HG02588 (cell line): Measurements from ENCODE around the gene SERP2.

ENCODE experiments used
- ATAC-seq: cut with Tn5 transposase; IDR thresholded peaks from one replicate; pipeline ENCODE4 v1.9.1; 2021; ENCODE audit warnings: mild to moderate bottlenecking, moderate library complexity; ENCODE audit not compliant: unreplicated experiment

Gene SERP2

DNA sequence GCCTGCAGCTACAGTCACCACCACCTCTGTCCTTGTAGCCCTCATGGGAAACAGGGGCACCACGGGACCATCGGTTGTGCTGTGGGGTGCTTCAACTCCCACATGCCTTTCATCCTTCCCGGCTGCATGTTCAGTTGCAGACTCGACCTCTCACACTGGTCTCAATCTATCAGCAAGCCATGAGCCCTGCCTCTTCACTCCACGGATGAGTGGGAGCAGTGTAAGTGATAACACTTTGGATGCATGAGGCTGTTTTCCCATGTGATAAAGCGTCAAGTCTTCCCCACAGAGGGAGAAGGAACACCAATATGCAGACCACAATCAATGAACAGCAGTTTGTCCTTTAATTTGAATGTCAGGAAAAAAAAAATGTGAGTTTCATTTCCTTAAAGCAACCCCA lies 12.2 kb downstream of the SERP2 start:
- no peak for ATAC-seq

DNA sequence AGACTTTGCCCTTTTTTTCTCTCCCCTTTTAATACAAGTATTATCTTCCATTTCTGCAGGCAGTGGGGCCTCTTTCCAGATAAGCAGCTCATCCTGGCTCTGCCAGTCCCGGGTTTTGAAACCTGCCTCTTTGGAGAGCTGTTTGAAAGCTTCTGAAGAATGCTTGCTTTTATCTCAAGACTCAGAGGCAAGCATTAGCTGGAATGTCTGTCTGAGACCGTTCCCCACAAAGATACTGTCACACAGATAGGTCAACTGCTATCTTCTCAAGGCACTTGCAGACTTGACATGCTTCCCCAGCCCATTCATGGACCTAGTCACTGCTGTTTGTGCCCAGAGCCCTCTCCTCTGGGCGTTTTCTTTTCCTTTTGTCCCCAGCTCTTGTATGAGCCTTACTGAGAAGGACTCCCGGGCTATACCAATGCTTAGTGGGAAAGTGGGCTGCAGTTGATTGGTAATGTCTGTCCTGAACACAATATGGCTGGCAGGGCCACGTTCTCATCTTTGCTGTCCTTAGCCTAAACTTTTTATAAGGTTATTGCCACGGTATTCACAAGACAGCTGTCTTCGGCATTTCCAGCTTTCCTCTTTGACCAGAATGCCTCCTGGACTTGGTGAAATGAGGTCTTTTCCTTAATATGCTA lies 13.4 kb downstream of the SERP2 start:
- ATAC-seq: no peak

DNA sequence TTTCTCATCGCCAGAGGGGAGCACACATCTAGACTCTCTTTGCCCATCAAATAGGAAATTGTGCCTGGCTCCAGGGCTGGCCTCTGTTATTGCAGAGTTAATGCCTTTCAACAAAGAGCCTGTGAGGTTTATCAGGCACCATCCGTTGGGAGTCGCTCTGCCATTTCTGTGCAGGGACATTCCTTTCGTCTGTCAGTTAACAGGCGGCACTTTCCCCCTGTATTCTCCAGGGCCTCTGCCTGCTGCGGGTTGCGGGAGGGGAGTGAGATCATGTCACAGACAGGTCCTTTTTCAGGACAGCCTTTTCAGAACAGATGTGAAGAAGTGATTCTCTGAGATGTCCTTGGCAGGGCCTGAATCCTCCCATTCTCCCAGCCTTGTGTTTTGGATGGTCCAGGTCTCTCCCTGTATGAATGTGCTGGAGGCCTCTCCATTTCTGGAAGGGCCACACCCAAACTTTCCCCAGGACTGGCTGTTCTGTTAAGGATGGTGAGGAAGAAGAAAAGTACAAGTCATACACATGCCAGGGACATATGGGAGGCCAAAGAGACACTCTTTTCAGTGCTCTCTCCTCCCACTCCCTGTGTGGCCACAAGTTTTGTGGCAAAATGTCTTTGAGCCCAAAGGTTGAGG lies 14.9 kb downstream of the SERP2 start:
- no peak for ATAC-seq

DNA sequence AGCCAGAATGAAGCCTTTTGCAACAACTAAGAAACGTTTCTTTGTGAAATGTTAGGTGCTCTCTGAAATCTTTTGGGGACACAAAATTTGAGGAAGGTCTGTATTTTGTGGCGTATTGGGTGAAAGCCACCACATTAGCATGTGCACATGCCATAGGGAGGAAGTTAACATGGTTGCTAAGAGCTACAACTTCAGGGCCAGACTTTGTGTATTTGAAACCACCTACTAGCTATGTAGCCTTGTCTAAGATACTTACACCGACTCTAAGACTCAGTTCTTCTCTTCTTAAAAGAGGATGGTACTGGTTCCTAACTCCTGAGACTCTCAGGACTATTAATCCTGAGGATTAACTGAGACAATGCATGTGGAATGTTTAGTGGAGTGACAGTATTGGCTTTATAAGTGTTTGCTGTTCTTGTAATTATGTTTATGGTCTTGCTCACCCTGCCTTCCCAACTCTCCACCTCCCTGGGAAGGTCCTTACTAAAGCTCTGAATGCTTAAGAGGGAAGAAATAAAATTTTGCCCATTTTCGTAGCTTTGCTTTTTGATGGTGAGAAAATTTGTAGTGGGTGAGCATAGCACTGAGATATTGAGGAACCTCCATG lies 15.5 kb downstream of the SERP2 start:
- ATAC-seq: no peak

DNA sequence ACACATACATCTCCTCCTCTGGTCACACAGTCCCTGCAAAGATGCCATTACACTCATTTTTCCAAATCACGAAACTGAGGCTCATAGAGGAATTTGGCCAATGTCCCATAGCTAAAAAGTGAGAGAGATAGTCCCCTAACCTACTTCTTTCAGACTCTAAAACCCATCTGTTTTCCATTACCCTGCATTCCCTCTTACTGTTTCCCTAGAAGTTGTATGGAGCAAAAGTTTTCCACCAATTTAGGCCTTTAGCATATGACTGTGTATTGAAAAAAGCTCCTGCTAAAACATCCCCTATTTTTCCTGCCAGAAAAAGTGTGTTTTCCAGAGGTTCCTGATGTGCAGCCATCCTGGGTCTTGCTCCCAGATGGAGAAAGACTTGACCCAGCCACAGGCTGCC lies 16.3 kb downstream of the SERP2 start:
- ATAC-seq: no peak

DNA sequence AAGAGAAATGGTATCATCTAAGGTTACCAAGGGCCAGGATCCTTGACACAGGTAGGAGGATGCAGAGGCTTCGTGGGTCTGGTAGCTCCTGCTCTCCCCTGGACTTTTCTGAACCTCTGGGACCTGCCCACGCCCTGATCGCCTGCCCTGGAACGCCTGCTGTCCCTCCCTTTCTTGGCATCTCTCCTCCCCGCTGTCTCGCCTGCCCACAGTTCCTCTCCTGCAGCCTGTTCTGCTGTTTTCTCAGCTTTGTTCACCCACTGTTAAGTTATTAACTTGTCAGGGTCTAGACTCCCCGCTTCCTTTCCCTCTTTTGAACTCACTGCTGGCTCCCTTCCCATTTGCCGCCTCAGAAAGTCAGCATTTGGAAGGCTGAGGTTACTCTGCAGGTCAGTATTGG lies 19.8 kb downstream of the SERP2 start:
- no peak for ATAC-seq

DNA sequence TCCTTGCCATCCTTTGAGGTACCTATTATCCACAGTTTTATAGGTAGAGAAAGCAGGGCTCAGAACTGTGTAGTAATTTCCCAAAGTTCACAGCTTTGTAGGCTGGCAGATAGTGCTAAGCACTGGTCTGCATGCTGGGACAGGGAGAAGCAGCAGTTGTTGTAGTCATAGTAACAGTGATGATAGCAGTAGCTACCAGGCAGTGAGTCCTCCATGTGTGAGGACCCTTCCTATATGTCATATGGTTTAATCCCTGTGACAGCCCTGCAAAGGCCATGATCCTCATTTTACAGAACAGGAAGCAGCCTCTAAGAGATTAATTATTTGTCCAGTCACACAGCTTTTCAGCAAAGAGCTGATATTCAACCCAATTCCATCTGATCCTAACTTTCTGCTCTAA lies 21.0 kb downstream of the SERP2 start:
- no peak for ATAC-seq

DNA sequence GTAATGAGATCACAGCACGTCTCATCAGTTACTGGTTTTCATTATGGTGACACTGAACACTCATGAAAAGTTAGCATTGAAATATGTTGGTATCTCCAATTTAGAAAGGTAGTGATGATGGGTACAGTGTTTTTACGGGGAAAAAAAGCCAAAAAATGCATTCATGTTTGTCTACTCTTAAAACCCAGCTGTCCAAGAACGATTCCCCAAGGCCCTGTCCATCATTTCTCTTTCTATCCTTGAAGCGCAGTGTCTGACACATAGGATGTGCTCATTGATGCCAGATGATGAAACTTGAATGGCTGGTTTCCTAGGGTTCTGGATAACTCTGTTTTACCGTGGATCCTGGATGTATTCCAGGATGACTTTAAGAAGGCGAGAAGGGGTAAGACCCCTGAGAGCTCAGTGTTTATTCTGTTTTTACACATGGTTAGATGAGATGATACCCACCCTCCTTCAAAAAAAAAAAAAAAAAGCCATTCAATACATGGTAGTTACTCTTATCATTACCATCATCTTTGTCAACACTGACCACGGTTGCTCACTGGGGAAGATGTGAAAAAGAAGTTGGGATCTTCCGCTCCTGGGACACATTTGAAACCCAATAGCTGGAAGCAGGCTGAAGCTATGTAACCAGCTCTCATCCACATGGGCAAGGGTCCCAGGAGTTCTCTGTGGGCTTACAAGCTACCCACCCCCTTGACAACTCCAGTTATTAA lies 22.5 kb downstream of the SERP2 start:
- ATAC-seq: no peak

DNA sequence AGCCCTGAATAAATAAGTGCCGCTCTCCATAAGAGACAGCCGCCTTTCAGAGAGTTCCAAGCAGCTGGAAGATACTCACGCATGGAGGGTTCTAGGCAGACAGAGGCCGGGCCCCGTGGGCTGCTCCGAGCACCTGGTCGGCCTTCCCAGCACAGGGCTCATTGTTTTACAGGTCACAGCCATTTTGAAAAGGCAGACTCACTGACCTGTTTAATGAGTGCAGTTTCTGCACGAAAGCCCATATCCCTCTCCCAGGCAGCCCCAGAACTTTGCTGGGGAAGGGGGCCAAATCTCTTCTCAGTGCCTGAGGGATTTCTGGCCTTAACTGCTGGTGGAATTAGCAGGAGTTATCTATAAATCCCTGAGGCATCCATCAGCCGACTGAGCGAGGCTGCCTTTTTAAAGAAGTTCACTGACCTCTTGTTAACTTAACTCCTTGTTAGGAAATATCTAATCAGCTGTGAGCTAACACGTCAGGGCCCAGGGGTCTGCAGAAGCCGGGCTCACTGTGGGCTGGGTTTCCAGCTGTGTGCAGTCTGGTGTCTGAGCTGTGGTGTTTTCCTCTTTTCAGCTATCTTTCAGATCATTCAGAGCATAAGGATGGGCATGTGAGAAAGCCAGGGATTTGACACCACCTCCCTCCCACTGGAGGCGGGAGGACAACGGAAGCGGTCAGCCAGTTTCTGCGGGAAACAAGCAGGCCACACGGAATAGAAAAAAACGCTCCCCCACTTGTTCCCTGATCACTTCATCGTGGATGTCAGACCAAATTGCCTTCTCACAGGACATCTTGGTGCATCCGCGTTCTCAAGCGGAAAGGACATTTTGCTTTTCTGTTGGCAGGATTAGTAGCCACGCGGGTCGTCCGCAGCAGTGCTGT lies 23.3 kb downstream of the SERP2 start:
- no peak for ATAC-seq

DNA sequence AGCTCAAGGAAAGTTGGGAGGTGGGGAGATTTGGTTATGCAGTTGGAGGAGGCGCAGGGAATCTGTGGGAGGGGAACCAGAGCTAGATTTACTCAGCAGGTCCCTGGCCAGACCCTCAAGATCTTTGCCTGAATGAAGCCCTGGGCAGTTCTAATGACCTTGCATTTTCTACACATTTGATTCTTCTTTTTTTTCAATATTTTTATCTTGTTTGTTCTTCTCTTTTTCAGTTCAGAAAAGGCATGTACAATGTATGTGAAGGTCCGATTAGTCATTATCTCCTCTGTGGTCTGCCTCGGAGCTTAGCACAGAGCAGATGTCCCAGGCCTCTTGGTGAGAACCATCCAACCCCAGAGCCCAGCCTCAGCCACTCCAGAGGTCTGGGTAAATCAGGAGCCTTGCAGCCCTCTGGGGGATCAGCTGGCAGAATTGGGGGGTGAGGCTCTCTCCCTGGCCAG lies 24.2 kb downstream of the SERP2 start:
- ATAC-seq: no peak

DNA sequence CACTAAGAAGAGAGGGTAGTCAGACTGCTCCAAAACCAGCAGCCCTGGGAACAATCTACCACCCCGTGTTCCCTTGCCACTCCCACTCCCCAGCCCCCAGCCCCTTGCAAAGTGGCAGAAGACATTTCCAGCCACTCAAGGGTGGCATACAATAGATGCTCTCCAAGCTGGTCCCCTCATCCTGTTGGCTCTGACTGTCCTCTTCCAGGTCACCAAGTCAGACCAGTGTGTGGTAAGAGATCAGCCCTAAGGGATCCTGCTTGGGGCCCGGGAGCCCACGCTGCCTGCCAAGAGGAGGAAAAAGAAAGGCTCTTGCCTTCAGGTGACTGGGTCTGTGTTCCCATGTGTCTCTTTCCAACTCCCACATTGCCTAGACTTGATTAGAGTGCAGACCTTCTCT lies 25.0 kb downstream of the SERP2 start:
- no peak for ATAC-seq

DNA sequence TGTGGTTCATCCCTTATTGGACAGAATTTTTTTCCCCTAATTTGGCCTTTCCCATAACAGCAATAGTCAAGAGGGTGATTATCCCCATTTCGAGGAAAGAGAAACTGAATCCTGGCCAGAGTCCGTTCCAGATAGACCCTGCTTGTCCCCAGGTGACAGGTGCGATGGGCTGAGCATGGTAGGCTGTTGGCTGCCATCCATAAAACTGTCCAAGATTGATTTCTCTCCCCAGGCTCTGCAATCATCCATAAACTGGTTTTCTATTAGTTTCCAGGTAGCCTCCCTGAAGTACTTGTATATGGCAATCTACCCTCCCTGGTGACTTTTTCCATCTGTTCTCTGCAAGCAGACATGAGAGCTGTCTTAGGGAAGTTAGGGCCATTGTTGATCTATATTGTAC lies 25.4 kb downstream of the SERP2 start:
- ATAC-seq: no peak

DNA sequence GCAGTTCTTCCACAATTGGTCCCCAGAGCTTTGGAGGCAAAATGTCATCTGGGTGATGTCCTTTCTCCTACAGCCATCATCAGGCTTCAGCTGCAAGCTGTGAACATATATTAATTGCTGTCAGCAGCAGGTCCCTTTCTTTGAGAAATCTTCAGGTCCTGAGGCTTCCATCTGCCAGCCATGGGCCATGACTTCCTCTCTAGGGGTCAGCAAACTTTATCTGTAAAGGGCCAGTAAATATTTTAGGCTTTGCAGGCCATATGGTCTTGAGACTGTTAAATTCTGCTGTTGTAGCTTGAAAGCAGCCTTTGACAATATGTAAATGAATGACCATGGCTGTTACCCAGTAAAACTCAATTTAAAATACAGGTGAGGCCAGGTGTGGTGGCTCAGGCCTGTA lies 27.1 kb downstream of the SERP2 start:
- ATAC-seq: no peak

DNA sequence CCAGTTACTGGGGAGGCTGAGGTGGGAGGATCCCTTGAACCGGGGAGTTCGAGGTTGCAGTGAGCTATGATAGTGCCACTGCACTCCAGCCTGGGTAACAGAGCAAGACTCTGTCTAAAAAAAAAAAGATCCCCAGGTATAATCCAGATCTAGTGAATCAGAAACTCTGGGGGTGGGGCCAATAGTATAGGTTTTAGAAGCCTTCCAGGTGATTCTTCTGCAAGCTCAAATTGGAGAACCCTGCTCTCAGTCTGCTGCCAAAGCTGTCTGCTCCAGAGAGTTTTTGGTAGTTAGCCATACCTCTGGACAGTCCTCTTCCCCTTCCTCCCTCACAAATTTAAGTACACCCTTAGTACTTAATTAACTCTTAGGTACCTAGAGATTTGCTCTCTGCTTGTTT lies 28.0 kb downstream of the SERP2 start:
- no peak for ATAC-seq

DNA sequence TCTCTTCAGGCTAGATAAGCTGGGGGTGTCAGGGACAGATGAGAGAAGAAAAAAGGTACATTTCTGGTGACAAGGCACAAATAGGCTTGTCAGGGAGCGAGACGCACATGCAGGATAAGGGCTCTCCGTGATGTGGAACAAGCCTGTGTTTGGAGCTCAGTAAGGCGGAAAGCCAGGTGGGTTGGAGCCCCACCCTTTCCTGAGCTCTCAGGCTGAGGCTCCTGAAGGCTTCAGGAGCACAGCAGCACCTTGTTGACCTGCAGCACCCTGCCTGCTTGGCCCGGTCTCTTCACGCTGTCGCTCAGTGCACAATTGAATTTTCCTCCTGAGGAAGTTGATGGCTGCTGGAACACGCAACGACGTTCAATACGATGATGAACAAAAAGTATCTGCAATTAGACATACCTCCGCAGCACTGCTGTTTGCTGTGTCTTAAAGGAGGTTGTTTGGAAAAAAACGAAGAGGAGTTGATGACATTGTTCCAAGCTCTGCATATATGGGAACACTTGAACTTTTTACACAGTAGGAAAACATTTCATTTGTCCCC lies 29.3 kb downstream of the SERP2 start:
- no peak for ATAC-seq

DNA sequence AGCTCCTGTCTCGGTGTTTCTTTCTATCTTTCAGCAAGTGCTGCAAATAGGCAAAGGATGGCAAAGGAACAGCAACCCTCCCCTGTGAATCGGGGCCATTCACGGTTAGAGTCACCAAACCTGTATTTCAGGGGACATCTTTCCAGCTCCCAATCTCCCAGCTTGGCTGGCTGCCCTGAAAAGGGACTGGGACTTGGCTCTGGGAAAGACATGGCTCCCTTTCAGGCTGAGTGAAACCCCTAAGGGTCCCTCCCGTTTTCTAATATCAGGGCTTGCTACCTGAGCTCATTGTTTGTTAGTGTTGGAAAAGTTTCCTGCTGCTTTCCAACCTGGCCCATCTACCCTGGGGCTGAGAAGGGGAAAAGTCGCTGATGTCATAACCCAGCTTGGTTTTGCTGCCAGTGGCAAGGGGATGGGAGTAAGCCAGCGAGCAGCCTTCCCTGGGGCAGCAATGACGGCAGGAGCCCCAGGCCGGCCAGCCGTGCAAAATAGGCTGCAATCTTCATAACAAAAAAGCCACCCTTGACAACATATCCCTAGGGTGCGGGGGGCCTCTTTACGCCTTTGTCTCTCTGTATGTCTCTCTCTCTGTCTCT lies 29.9 kb downstream of the SERP2 start:
- no peak for ATAC-seq

DNA sequence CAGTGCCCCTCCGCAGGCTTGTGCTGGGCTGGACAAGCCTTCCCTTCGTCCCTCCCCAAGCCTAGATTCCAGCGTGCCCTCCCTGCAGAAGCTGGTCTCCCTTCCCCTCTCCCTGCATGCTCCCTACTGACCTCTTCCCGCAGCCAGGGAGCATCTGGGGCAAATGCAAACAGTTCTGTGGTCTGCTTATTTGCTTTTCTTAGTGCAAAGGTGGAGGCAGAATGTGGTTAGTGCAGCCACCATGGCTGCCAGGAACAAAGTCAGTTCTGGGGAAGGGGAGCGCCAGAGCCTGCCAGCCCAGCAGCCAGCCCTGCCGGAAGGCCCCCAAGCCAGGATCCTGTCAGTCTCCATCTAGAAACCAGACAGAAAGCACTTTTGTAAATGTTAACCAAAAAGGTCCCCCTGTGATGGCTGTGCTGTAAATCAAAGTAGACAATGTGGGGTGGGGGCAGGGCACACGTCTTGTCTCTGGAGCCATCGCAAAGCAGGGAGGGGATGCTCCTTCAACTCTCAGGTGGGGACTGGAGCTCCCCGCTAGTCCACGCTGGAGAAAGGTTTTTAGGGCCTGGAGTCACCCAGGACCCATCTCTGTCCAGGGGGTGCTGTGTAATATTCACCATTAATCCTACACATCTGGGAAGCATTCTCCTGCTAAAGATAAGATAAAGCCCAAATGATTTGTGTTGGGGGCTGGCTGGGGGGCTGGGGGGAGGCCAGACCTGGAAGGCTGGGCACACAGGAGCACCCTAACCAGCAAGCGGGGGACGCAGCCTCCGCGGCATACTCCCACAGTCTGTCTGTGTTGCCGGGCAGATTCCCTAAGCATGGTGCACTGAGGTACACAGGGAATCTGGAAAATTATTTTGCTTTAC lies 30.9 kb downstream of the SERP2 start:
- no peak for ATAC-seq

DNA sequence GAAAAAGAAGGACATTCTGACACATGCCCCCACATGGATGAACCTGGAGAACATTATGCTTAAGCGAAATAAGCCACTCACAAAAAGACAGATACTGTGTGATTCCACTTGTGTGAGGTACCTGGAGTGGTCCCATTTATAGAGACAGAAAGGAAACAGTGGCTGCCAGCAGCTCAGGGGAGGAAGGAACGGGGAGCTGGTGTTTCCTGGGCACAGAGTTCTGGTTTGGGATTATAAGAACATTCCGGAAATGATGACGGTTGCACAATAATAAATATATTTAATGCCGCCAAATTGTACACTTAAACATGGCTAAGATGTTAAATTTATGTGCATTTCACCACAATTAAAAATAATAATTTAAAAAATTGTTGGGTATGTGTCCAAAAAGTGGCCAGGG lies 33.0 kb downstream of the SERP2 start:
- no peak for ATAC-seq

DNA sequence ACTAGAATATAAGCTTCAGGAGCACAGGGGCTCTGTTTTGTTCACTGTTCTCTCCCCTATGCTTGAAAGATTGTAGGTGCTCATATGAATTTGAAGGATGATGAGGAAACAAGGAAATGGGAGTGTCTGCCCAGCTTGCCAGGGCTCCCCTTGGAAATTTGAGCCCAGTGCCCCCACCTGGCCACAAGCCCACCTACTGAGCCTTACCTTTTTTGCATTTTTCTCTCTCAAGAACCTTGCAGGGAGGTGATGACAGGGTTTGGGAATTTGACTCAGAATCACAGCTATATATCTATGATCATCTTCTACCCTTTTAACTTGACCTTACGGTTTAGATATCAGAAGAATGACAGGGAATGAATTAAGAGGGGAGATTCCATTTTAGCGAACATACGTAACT lies 33.8 kb downstream of the SERP2 start:
- no peak for ATAC-seq
